Right lobe of liver (tissue), 4 donors: ENCODE measurements around the gene FOXA2.

ENCODE experiments used
- CTCF ChIP-seq, 4 donors: fragments of 200-600 bp in 3 of 4; fragments of 450-650 bp in 1 of 4; IDR thresholded peaks; one replicate each; pipeline versions ENCODE4 v1.5.1 to v1.8.0; 2016 to 2022; ENCODE audit warnings: antibody characterized with exemption in 4 of 4, mild to moderate bottlenecking in 2 of 4
- POLR2A ChIP-seq: fragments of 450-650 bp; IDR thresholded peaks from one replicate; pipeline ENCODE4 v1.6.1; 2017; ENCODE audit warnings: antibody characterized with exemption, mild to moderate bottlenecking
- donor health status: DM: no; HTN: no; CAD: no.
- donor health status: DM: no; HTN: no; CAD: no.
- donor health status: DM: no; HTN: yes; CAD: no.

- TF ChIP-seq CTCF (IDR thresholded peaks at IDR 0.05) (no peak), POLR2A (no peak)
These were observed 12.3 kb downstream of the FOXA2 start for GRCh38 chr20:22572023-22572422.
